ENCODE results near the gene CPVL. TPM values are rescaled to one million over a fixed set of nuclear protein-coding genes. Genes with fewer than 3 reads are reported as not detected.
"Not testable (repeated sequence)": the region's sequence is repeated elsewhere in the genome, so short reads cannot be mapped to it uniquely, and the experiment has no call there.

The CPVL gene
- total RNA-seq, 1 donor from 2014 or later = 30.2 TPM

GRCh38 chr7:29099896-29100847 is 46.2 kb downstream of the CPVL start:
- Mint-ChIP-seq H3K27ac (peak overlapping the region; percentile 60), H3K4me1 (ENCODE audit: unreplicated experiment) (peaks cover 39% of the 10 kb centered on the region), H3K9me3 (no peaks in the 10 kb centered on the region), H3K36me3 (no peaks in the 10 kb centered on the region), H3K27me3 (no peaks in the 10 kb centered on the region), H3K4me3 (no peak overlapping the region)
- TF ChIP-seq, protein P1, sequence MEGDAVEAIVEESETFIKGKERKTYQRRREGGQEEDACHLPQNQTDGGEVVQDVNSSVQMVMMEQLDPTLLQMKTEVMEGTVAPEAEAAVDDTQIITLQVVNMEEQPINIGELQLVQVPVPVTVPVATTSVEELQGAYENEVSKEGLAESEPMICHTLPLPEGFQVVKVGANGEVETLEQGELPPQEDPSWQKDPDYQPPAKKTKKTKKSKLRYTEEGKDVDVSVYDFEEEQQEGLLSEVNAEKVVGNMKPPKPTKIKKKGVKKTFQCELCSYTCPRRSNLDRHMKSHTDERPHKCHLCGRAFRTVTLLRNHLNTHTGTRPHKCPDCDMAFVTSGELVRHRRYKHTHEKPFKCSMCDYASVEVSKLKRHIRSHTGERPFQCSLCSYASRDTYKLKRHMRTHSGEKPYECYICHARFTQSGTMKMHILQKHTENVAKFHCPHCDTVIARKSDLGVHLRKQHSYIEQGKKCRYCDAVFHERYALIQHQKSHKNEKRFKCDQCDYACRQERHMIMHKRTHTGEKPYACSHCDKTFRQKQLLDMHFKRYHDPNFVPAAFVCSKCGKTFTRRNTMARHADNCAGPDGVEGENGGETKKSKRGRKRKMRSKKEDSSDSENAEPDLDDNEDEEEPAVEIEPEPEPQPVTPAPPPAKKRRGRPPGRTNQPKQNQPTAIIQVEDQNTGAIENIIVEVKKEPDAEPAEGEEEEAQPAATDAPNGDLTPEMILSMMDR (conservative IDR thresholded peaks at IDR 0.05) = no peak
- DNase-seq (ENCODE audit: extremely low spot score, unreplicated experiment) = no peak

DNA sequence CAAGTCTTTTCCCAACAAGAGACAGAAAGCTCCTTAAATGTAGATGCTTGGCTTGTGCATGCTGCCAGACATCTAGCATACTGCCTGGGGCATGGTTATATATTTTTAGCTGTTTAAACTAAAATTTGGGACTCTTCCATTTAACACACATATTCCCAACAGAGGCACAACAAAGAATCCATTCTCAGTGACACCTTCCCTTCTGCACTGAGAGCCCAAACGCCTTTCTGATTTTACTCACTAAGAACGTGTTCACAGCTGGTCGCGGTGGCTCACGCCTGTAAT is 49.9 kb downstream of the CPVL start:
- no peak overlapping the region for H3K4me3 Mint-ChIP-seq
- no peaks in the 10 kb centered on the region for H3K36me3 Mint-ChIP-seq
- DNase-seq (ENCODE audit: extremely low spot score, unreplicated experiment) = no peak
- H3K27me3 Mint-ChIP-seq = no peaks in the 10 kb centered on the region
- TF ChIP-seq, protein P1 (conservative IDR thresholded peaks at IDR 0.05) = no peak
- peaks cover 40% of the 10 kb centered on the region for H3K4me1 Mint-ChIP-seq (ENCODE audit: unreplicated experiment)
- H3K27ac Mint-ChIP-seq = no peak overlapping the region
- no peaks in the 10 kb centered on the region for H3K9me3 Mint-ChIP-seq

- Mint-ChIP-seq H3K4me1 (ENCODE audit: unreplicated experiment) (peaks cover 44% of the 10 kb centered on the region), H3K27me3 (no peaks in the 10 kb centered on the region), H3K27ac (no peak overlapping the region), H3K9me3 (no peaks in the 10 kb centered on the region), H3K36me3 (no peaks in the 10 kb centered on the region), H3K4me3 (no peak overlapping the region)
- TF ChIP-seq, protein P1 (conservative IDR thresholded peaks at IDR 0.05) = no peak
- DNase-seq (ENCODE audit: extremely low spot score, unreplicated experiment) = no peak
Observed at GRCh38 chr7:29095631-29096445, 50.5 kb downstream of the CPVL start.

GRCh38 chr7:29093091-29093490 is 53.2 kb downstream of the CPVL start:
- peaks cover 42% of the 10 kb centered on the region for H3K4me1 Mint-ChIP-seq (ENCODE audit: unreplicated experiment)
- H3K27ac Mint-ChIP-seq, H3K4me3 Mint-ChIP-seq: not testable (repeated sequence)

GRCh38 chr7:29091715-29092114 is 54.6 kb downstream of the CPVL start:
- DNase-seq (ENCODE audit: extremely low spot score, unreplicated experiment) = no peak
- Mint-ChIP-seq H3K36me3 (no peaks in the 10 kb centered on the region), H3K4me3 (peak overlapping the region; percentile 66), H3K9me3 (no peaks in the 10 kb centered on the region), H3K27me3 (no peaks in the 10 kb centered on the region), H3K4me1 (ENCODE audit: unreplicated experiment) (peaks cover 48% of the 10 kb centered on the region), H3K27ac (peak overlapping the region; percentile 81)
- TF ChIP-seq, protein P1 (conservative IDR thresholded peaks at IDR 0.05) = peak; percentile 62

More at GRCh38 chr7:29093091-29093490, 53.2 kb downstream of the CPVL start:
- H3K9me3 Mint-ChIP-seq; DNase-seq (ENCODE audit: extremely low spot score, unreplicated experiment); H3K27me3 Mint-ChIP-seq; H3K36me3 Mint-ChIP-seq: not testable (repeated sequence)
